ENCODE measurements around the gene MINDY2. TPM values are rescaled to one million over a fixed set of nuclear protein-coding genes. Genes with fewer than 3 reads are reported as not detected.
"Not testable (repeated sequence)": the region's sequence is repeated elsewhere in the genome, so short reads cannot be mapped to it uniquely, and the experiment has no call there.

MINDY2 gene
- total and polyA plus RNA-seq, 12 donors = 3.8 to 37.4 (median 31.8) TPM

- H3K36me3 ChIP-seq = peaks cover 0 to 85% (median 7%) of the 10 kb centered on the region in 9 donors
- intact Hi-C loops (cut with DNase I) = no loop called here
- no peak overlapping the region for H3K4me3 ChIP-seq
- H3K27ac ChIP-seq = no peak overlapping the region
- DNase-seq = no peak
- 70 to 84% methylated on average over 4 of the region's 4 CpGs for WGBS, 2 donors
- no peaks in the 10 kb centered on the region for H3K27me3 ChIP-seq
- no peaks in the 10 kb centered on the region for H3K9me3 ChIP-seq
- H3K4me1 ChIP-seq = no peaks in the 10 kb centered on the region
- no peak for TF ChIP-seq CTCF (IDR thresholded peaks at IDR 0.05)
- ATAC-seq = no peak
Measured at GRCh38 chr15:58854593-58854992, 83.5 kb downstream of the MINDY2 start.

GRCh38 chr15:58856086-58856485, 85.0 kb downstream of the MINDY2 start:
- Histone ChIP-seq H3K4me1 (no peaks in the 10 kb centered on the region), H3K27ac (no peak overlapping the region), H3K36me3 (peaks cover 0 to 70% (median 7%) of the 10 kb centered on the region in 9 donors), H3K9me3 (no peaks in the 10 kb centered on the region), H3K27me3 (no peaks in the 10 kb centered on the region), H3K4me3 (no peak overlapping the region)
- intact Hi-C loops (cut with DNase I) = no loop called here
- no peak for DNase-seq
- TF ChIP-seq CTCF (IDR thresholded peaks at IDR 0.05) = no peak
- ATAC-seq = no peak

GRCh38 chr15:58856621-58857020, 85.5 kb downstream of the MINDY2 start:
- ATAC-seq; H3K27me3 ChIP-seq; DNase-seq; H3K4me3 ChIP-seq; intact Hi-C loops (cut with DNase I); H3K4me1 ChIP-seq; H3K9me3 ChIP-seq; H3K27ac ChIP-seq: not testable (repeated sequence)
- WGBS, 2 donors = 49 to 51% methylated on average over 1 of the region's 1 CpG
- peaks cover 0 to 64% (median 7%) of the 10 kb centered on the region in 9 donors for H3K36me3 ChIP-seq

GRCh38 chr15:58862326-58862725, 91.2 kb downstream of the MINDY2 start:
- intact Hi-C loops (cut with DNase I) = no loop called here
- no peaks in the 10 kb centered on the region for H3K27me3 ChIP-seq
- TF ChIP-seq CTCF (IDR thresholded peaks at IDR 0.05) = no peak
- H3K9me3 ChIP-seq = no peaks in the 10 kb centered on the region
- no peak overlapping the region for H3K4me3 ChIP-seq
- DNase-seq (no peak), ATAC-seq (no peak)
- H3K4me1 ChIP-seq = peaks cover 0 to 16% (median 9%) of the 10 kb centered on the region in 9 donors
- H3K27ac ChIP-seq = no peak overlapping the region
- H3K36me3 ChIP-seq = peaks cover 0 to 9% (median 0%) of the 10 kb centered on the region in 9 donors
- WGBS, 2 donors = 87 to 95% methylated on average over 2 of the region's 2 CpGs

GRCh38 chr15:58864602-58865424, 93.7 kb downstream of the MINDY2 start:
- ATAC-seq (peak; percentile 63 to 83 (median 80)), DNase-seq (peak; percentile 25 to 60)
- no peak for TF ChIP-seq CTCF (IDR thresholded peaks at IDR 0.05)
- Histone ChIP-seq H3K36me3 (no peaks in the 10 kb centered on the region), H3K4me1 (peaks cover 0 to 16% (median 9%) of the 10 kb centered on the region in 9 donors), H3K9me3 (no peaks in the 10 kb centered on the region), H3K27me3 (no peaks in the 10 kb centered on the region), H3K4me3 (peak overlapping the region in 9 of 10 donors; percentile 23 to 61 (median 54)), H3K27ac (peak overlapping the region in 9 of 10 donors; percentile 9 to 65 (median 35))
- intact Hi-C loops (cut with DNase I) = no loop called here
- 11 to 14% methylated on average over 54 of the region's 54 CpGs for WGBS, 2 donors
